Measurements from ENCODE around the gene CDHR2. TPM values are rescaled to one million over a fixed set of nuclear protein-coding genes. Genes with fewer than 3 reads are reported as not detected.

CDHR2 gene
- total and polyA plus RNA-seq, 3 donors from 2014 or later = 32.0 to 60.5 (median 39.8) TPM

GRCh38 chr5:176608937-176609723, 60.0 kb downstream of the CDHR2 start:
- intact Hi-C loops (cut with DNase I; ENCODE audit: low total_unique reads) = no loop called here
- Histone ChIP-seq H3K36me3 (ENCODE audit: low read depth, missing control alignments) (no peaks in the 10 kb centered on the region), H3K9me3 (no peaks in the 10 kb centered on the region), H3K4me3 (peak overlapping the region; percentile 55 to 67), H3K4me1 (peaks cover 4% of the 10 kb centered on the region), H3K27me3 (no peaks in the 10 kb centered on the region), H3K27ac (no peak overlapping the region)
- TF ChIP-seq POLR2A (IDR thresholded peaks at IDR 0.05) (no peak), CTCF (IDR thresholded peaks at IDR 0.05) (no peak)
- no peak for DNase-seq
- 26 to 70% methylated on average over 14 to 45 of the region's 46 CpGs for WGBS, 2 donors

- intact Hi-C loops (cut with DNase I; ENCODE audit: low total_unique reads) = no loop called here
- no peaks in the 10 kb centered on the region for H3K9me3 ChIP-seq
- H3K27ac ChIP-seq = no peak within 1 kb of the TSS
- peak within 1 kb of the TSS; percentile 55 to 67 for H3K4me3 ChIP-seq
- DNase-seq = peak; percentile 43
- H3K4me1 ChIP-seq = peaks cover 4% of the 10 kb centered on the region
- H3K36me3 ChIP-seq (ENCODE audit: low read depth, missing control alignments) = no peaks in the 10 kb centered on the region
- 0% methylated on average over 23 of the region's 101 CpGs; no CpG with 5 or more reads in 1 of the 2 donors for WGBS, 2 donors
- TF ChIP-seq POLR2A (IDR thresholded peaks at IDR 0.05) (no peak), CTCF (IDR thresholded peaks at IDR 0.05) (peak in 1 of 3 experiments; percentile 20)
- H3K27me3 ChIP-seq = no peaks in the 10 kb centered on the region
Observed at GRCh38 chr5:176609724-176610434, 60.7 kb downstream of the CDHR2 start, which contains the start of gene GPRIN1. Gene GPRIN1, minus strand, starts transcription at chr5:176610156. Its CDS starts 10,322 bp downstream, at chr5:176599834.

GRCh38 chr5:176610435-176610773, 61.3 kb downstream of the CDHR2 start:
- Histone ChIP-seq H3K36me3 (ENCODE audit: low read depth, missing control alignments) (no peaks in the 10 kb centered on the region), H3K9me3 (no peaks in the 10 kb centered on the region), H3K4me3 (peak overlapping the region; percentile 55 to 67), H3K27me3 (no peaks in the 10 kb centered on the region), H3K4me1 (peaks cover 4% of the 10 kb centered on the region), H3K27ac (no peak overlapping the region)
- WGBS, 2 donors = 2% methylated on average over 25 of the region's 31 CpGs; no CpG with 5 or more reads in 1 of the 2 donors
- intact Hi-C loops (cut with DNase I; ENCODE audit: low total_unique reads) = no loop called here
- DNase-seq = no peak
- TF ChIP-seq POLR2A (IDR thresholded peaks at IDR 0.05) = no peak
- TF ChIP-seq CTCF (IDR thresholded peaks at IDR 0.05) = no peak

- WGBS, 2 donors = 10% methylated on average over 10 of the region's 10 CpGs
- intact Hi-C loops (cut with DNase I; ENCODE audit: low total_unique reads) = no loop called here
- Histone ChIP-seq H3K9me3 (no peaks in the 10 kb centered on the region), H3K4me3 (no peak overlapping the region), H3K27me3 (no peaks in the 10 kb centered on the region), H3K4me1 (peaks cover 4% of the 10 kb centered on the region), H3K36me3 (ENCODE audit: low read depth, missing control alignments) (no peaks in the 10 kb centered on the region), H3K27ac (no peak overlapping the region)
- TF ChIP-seq POLR2A (IDR thresholded peaks at IDR 0.05) = no peak
- TF ChIP-seq CTCF (IDR thresholded peaks at IDR 0.05) = no peak
- DNase-seq = peak; percentile 88
Observed at GRCh38 chr5:176611435-176611834, 62.3 kb downstream of the CDHR2 start.

Data from testis (tissue), 3 donors.